H1 (cell line): ENCODE results near the gene FLRT3. TPM values are rescaled to one million over a fixed set of nuclear protein-coding genes. Genes with fewer than 3 reads are reported as not detected.

ENCODE experiments used
- CTCF ChIA-PET: fragments of 300-600 bp; sonication (Branson Sonifier 250); formaldehyde crosslinking; loops from one replicate; lab custom pipeline; 2021; ENCODE audit not compliant: partially characterized antibody; lab: Charles Lee
- POLR2A ChIA-PET: fragments of 300-600 bp; sonication (Branson Sonifier 250); formaldehyde crosslinking; loops from one replicate; lab custom pipeline; 2021; ENCODE audit warnings: inconsistent platforms; ENCODE audit not compliant: partially characterized antibody; lab: Charles Lee
- DNase-seq, 2 experiments: peaks; one replicate each; pipeline versions ENCODE4 v3.0.0 to v3.0.0-alpha.2; 2010 to 2022; ENCODE audit warnings: low spot score in 2 of 2, low read depth in 1 of 2, mixed read lengths in 1 of 2
- FAIRE-seq: peaks from 2 replicates; lab custom pipeline; 2011; peaks lifted over from hg19 to GRCh38; lab: Jason Lieb, UNC
- H2AFZ ChIP-seq: 2 replicates; pipeline ENCODE4 v1.8.1; 2012; ENCODE audit warnings: low read length, inconsistent platforms
- H2AK5ac ChIP-seq: 2 replicates; pipeline ENCODE4 v1.6.1; 2013; ENCODE audit warnings: low read depth, low read length
- H2BK120ac ChIP-seq: replicated peaks from 2 replicates; pipeline ENCODE3; 2013; ENCODE audit warnings: low read depth, low read length, inconsistent platforms
- H2BK12ac ChIP-seq: 2 replicates; pipeline ENCODE4 v1.6.1; 2013; ENCODE audit warnings: low read depth, low read length
- H2BK15ac ChIP-seq: 2 replicates; pipeline ENCODE4 v1.6.1; 2013; ENCODE audit warnings: low read length
- H2BK20ac ChIP-seq: 2 replicates; pipeline ENCODE4 v1.6.1; 2013; ENCODE audit warnings: low read length
- H2BK5ac ChIP-seq: 2 replicates; pipeline ENCODE4 v1.6.1; 2013; ENCODE audit warnings: low read depth, low read length
- H3K14ac ChIP-seq: 2 replicates; pipeline ENCODE4 v1.6.1; 2013; ENCODE audit warnings: inconsistent platforms; ENCODE audit not compliant: insufficient read length
- H3K18ac ChIP-seq: 2 replicates; pipeline ENCODE4 v1.6.1; 2013; ENCODE audit warnings: low read length; ENCODE audit errors: extremely low read depth
- H3K23ac ChIP-seq: 2 replicates; pipeline ENCODE4 v1.6.1; 2013; ENCODE audit warnings: inconsistent platforms; ENCODE audit not compliant: insufficient read length
- H3K23me2 ChIP-seq: 2 replicates; pipeline ENCODE4 v1.6.1; 2013; ENCODE audit warnings: low read depth, low read length
- H3K27ac ChIP-seq: 2 replicates; pipeline ENCODE4 v1.6.1; 2011; ENCODE audit warnings: low read depth, low read length, inconsistent platforms
- H3K27me3 ChIP-seq, 4 experiments: replicated peaks in 1 of 4; 1 replicate in 1 of 4; 2 replicates in 3 of 4; pipeline versions ENCODE4 v1.6.1 to v1.8.1; 2011 to 2013; ENCODE audit warnings: low read length in 3 of 4, mild to moderate bottlenecking in 3 of 4, inconsistent platforms in 2 of 4, mixed read lengths in 2 of 4, moderate library complexity in 1 of 4; ENCODE audit not compliant: control insufficient read depth in 3 of 4, insufficient read depth in 3 of 4; ENCODE audit errors: extremely low read depth in 1 of 4
- H3K36me3 ChIP-seq, 4 experiments: 2 replicates each; pipeline versions ENCODE4 v1.6.1 to v1.8.1; 2011 to 2013; ENCODE audit warnings: mild to moderate bottlenecking in 4 of 4, low read length in 3 of 4, moderate library complexity in 2 of 4, control low read depth in 1 of 4, inconsistent platforms in 1 of 4; ENCODE audit not compliant: insufficient read depth in 4 of 4, control insufficient read depth in 2 of 4
- H3K4ac ChIP-seq: replicated peaks from 2 replicates; pipeline ENCODE3; 2013; ENCODE audit warnings: low read length, low read depth, mixed read lengths, inconsistent platforms; ENCODE audit not compliant: insufficient read length
- H3K4me1 ChIP-seq, 4 experiments: replicated peaks in 1 of 4; 1 replicate in 1 of 4; 2 replicates in 3 of 4; pipeline versions ENCODE4 v1.6.1 to v1.8.1; 2011 to 2013; ENCODE audit warnings: low read length in 3 of 4, inconsistent platforms in 2 of 4, mixed read lengths in 1 of 4; ENCODE audit not compliant: insufficient read depth in 4 of 4, control insufficient read depth in 3 of 4
- H3K4me2 ChIP-seq, 2 experiments: 2 replicates each; pipeline versions ENCODE4 v1.6.1 to v1.8.1; 2011 to 2013; ENCODE audit warnings: low read depth in 2 of 2, low read length in 2 of 2, control low read depth in 1 of 2, inconsistent platforms in 1 of 2, mild to moderate bottlenecking in 1 of 2; ENCODE audit not compliant: insufficient read depth in 1 of 2
- H3K4me3 ChIP-seq, 4 experiments: fragments of 200-600, 300-600 bp in 1 of 4; sonication (generic), shearing (Covaris generic), sonication (Bioruptor Twin) in 1 of 4; 2 replicates each; pipeline versions ENCODE4 v1.5.1 to v1.8.1; 2011 to 2016; ENCODE audit warnings: low read length in 4 of 4, low read depth in 3 of 4, control low read depth in 2 of 4, inconsistent platforms in 2 of 4, mild to moderate bottlenecking in 2 of 4, mixed read lengths in 1 of 4, moderate library complexity in 1 of 4; ENCODE audit not compliant: insufficient read depth in 2 of 4; ENCODE audit errors: extremely low read depth in 1 of 4
- H3K56ac ChIP-seq: replicated peaks from 2 replicates; pipeline ENCODE3; 2013; ENCODE audit warnings: low read depth, mild to moderate bottlenecking, mixed read lengths, low read length, inconsistent platforms; ENCODE audit not compliant: insufficient read length
- H3K79me1 ChIP-seq: 2 replicates; pipeline ENCODE4 v1.6.1; 2013; ENCODE audit warnings: low read depth, low read length, control low read depth
- H3K79me2 ChIP-seq, 2 experiments: 2 replicates each; pipeline versions ENCODE4 v1.6.1 to v1.8.1; 2012 to 2013; ENCODE audit warnings: low read length in 2 of 2, mild to moderate bottlenecking in 2 of 2, inconsistent platforms in 1 of 2; ENCODE audit not compliant: insufficient read depth in 2 of 2, control insufficient read depth in 1 of 2
- H3K9ac ChIP-seq, 4 experiments: replicated peaks in 1 of 4; 1 replicate in 1 of 4; 2 replicates in 3 of 4; pipeline versions ENCODE4 v1.6.1 to v1.8.1; 2011 to 2013; ENCODE audit warnings: low read depth in 3 of 4, low read length in 3 of 4, control low read depth in 2 of 4, mild to moderate bottlenecking in 2 of 4, moderate library complexity in 2 of 4, inconsistent platforms in 1 of 4; ENCODE audit errors: extremely low read depth in 1 of 4
- H3K9me3 ChIP-seq, 2 experiments: 2 replicates each; pipeline versions ENCODE4 v1.6.1 to v1.8.1; 2012 to 2013; ENCODE audit warnings: mild to moderate bottlenecking in 2 of 2, moderate library complexity in 2 of 2, control low read depth in 1 of 2, inconsistent platforms in 1 of 2, low read depth in 1 of 2, low read length in 1 of 2, mixed read lengths in 1 of 2; ENCODE audit not compliant: insufficient read depth in 2 of 2
- H4K20me1 ChIP-seq, 2 experiments: replicated peaks in 1 of 2; 2 replicates each; pipeline versions ENCODE3 to v1.8.1; 2011 to 2013; ENCODE audit warnings: inconsistent platforms in 2 of 2, low read length in 2 of 2, mild to moderate bottlenecking in 1 of 2; ENCODE audit not compliant: insufficient read depth in 2 of 2, control insufficient read depth in 1 of 2
- H4K5ac ChIP-seq: 2 replicates; pipeline ENCODE4 v1.6.1; 2013; ENCODE audit warnings: low read length, low read depth, mixed read lengths, inconsistent platforms; ENCODE audit not compliant: insufficient read length
- H4K8ac ChIP-seq: 2 replicates; pipeline ENCODE4 v1.8.0; 2013; ENCODE audit warnings: mild to moderate bottlenecking, moderate library complexity, low read length, inconsistent platforms; ENCODE audit not compliant: insufficient read depth; ENCODE audit errors: extremely low read depth
- H4K91ac ChIP-seq: replicated peaks from 2 replicates; pipeline ENCODE3; 2013; ENCODE audit warnings: low read length, mixed read lengths, inconsistent platforms; ENCODE audit not compliant: insufficient read length
- TEAD4 ChIP-seq: IDR thresholded peaks from 2 replicates; pipeline ENCODE4 v1.6.1; 2012; ENCODE audit warnings: low read depth, low read length, inconsistent platforms, mixed read lengths
- WGBS, 2 experiments: shearing (Covaris generic) in 1 of 2; methylation state at CpG; one replicate each; pipeline versions ENCODE4 v1.1.6 to v1.1.7; 2013 to 2015; ENCODE audit warnings: low lambda C conversion rate in 2 of 2, mixed read lengths in 2 of 2, inconsistent platforms in 1 of 2, low coverage in 1 of 2, missing lambda C conversion rate in 1 of 2; ENCODE audit not compliant: insufficient replicate concordance in 2 of 2, insufficient coverage in 1 of 2, insufficient read length in 1 of 2; ENCODE audit errors: extremely low coverage in 1 of 2, missing lambda C conversion rate in 1 of 2; 5-methylcytosine and 5-hydroxymethylcytosine counted together
- polyA plus RNA-seq, 7 experiments: library from polyadenylated mRNA; depleted of rRNA in 3 of 7; stranded (reverse) in 5 of 7; unstranded in 2 of 7; fragments of >200 nt in 5 of 7; fragments of 200-250 nt in 2 of 7; gene quantifications; 1 replicate in 5 of 7; 2 replicates in 1 of 7; 4 replicates in 1 of 7; pipeline versions ENCODE4 v1.2.1 to v1.2.3, GENCODE V29; 2011 to 2013; ENCODE audit warnings: missing spikeins in 2 of 7, mixed read lengths in 2 of 7
- total RNA-seq: library from RNA; stranded (reverse); fragmentation: NEBNext Ultra II Directional; extraction: Animal tissue kit (Norgen Biotek cat#: 25700); gene quantifications from 2 replicates; pipeline ENCODE4 v1.2.1, GENCODE V29; 2021

The FLRT3 gene
- total and polyA plus RNA-seq, 2 of the 8 experiments (the other 6 are each of a cell fraction or from before 2014, with no cell fraction given), result 0.35 to 0.41 TPM

DNA sequence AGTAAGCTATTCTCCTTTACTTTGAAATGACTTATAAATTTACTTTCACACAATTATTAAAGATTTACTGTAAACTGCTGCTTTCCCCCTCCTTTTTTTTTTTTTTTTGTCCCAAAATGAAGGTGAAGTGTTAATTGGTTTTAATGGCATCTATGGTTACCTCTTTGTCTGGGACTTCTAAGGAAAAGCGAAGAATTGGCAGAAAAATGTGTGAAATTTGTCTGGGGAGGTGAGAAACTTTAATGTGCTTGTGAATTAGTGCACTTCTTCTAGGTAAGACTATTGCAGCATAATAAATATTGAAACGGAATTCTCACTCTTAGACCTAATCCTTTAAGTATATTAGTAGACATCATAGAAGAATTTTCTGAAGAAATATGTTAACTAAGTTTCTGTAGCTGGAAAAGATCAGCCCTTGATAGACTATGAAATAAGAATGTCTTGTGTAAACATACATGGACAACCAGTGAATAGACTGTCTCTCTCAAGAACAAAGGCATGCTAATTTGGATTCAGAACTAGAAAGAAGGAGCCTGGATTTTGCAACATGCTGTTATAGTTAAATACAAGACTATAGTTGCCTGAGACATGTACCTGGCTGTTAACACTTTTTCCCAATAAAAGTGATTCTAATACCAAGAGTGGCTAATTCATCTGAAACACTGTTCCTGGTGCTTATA is 23.9 kb downstream of the FLRT3 start:
- Histone ChIP-seq H3K4me3 (no peak overlapping the region), H3K18ac (no peak overlapping the region), H3K79me2 (no peaks in the 10 kb centered on the region), H3K4ac (no peak overlapping the region), H2BK12ac (no peak overlapping the region), H3K9me3 (no peaks in the 10 kb centered on the region), H3K36me3 (no peaks in the 10 kb centered on the region), H3K79me1 (no peaks in the 10 kb centered on the region), H3K4me1 (no peaks in the 10 kb centered on the region; a peak in 1 of 7 replicates), H3K9ac (no peak overlapping the region), H3K4me2 (no peak overlapping the region), H3K27ac (no peak overlapping the region), H4K20me1 (no peaks in the 10 kb centered on the region), H2BK120ac (no peak overlapping the region), H3K56ac (no peak overlapping the region), H2BK15ac (no peak overlapping the region), H4K5ac (no peak overlapping the region), H4K8ac (no peak overlapping the region), H2BK5ac (no peak overlapping the region), H3K23me2 (no peaks in the 10 kb centered on the region), H3K23ac (no peak overlapping the region), H2BK20ac (no peak overlapping the region), H2AK5ac (no peak overlapping the region), H3K27me3 (no peaks in the 10 kb centered on the region), H2AFZ (no peak overlapping the region), H3K14ac (no peak overlapping the region), H4K91ac (no peak overlapping the region)
- WGBS, 2 experiments, result 88% methylated on average over 2 of the region's 2 CpGs; no CpG with 5 or more reads in 1 of the 2 experiments
- FAIRE-seq (no peak), DNase-seq (no peak)
- TF ChIP-seq TEAD4, result no peak
- ChIA-PET CTCF (no interaction called here), POLR2A (no interaction called here)
